K562 (cell line): ENCODE data around the gene DLST. TPM values are rescaled to one million over a fixed set of nuclear protein-coding genes. Genes with fewer than 3 reads are reported as not detected.

Source experiments
- DACH1 ChIP-seq: fragments of 450-650 bp; IDR thresholded peaks from 2 replicates; pipeline ENCODE4 v1.6.1; 2018; ENCODE audit not compliant: partially characterized antibody
- EWSR1 ChIP-seq: fragments of 450-650 bp; IDR thresholded peaks from 2 replicates; pipeline ENCODE4 v1.6.1; 2018; ENCODE audit warnings: borderline replicate concordance, mild to moderate bottlenecking, low read depth, moderate library complexity; ENCODE audit not compliant: partially characterized antibody
- HMG20B ChIP-seq: fragments of 250-450 bp; sonication (Bioruptor Pico); IDR thresholded peaks from 2 replicates; pipeline ENCODE4 v1.5.0; 2021; ENCODE audit warnings: mild to moderate bottlenecking
- MTA3 ChIP-seq: fragments of 450-650 bp; formaldehyde crosslinking; IDR thresholded peaks from 2 replicates; pipeline ENCODE4 v1.6.1; 2017; ENCODE audit warnings: mild to moderate bottlenecking, borderline replicate concordance
- TSC22D4 ChIP-seq: fragments of 450-650 bp; IDR thresholded peaks from 2 replicates; pipeline ENCODE4 v1.6.1; 2016; ENCODE audit warnings: missing genetic modification characterization, missing biosample characterization, control low read depth
- polyA plus RNA-seq, 8 experiments: library from polyadenylated mRNA; depleted of rRNA in 4 of 8; stranded (reverse) in 5 of 8; unstranded in 3 of 8; fragments of >200 nt; fragmentation: Nextera tagmentation in 2 of 8; fragmentation: Illumina TruSeq in 1 of 8; extraction: Ambion mirVana in 2 of 8; extraction: Trizol in 1 of 8; gene quantifications; 2 replicates each; pipeline versions ENCODE4 v1.2.1 to v1.2.3, GENCODE V29; 2011 to 2014; ENCODE audit warnings: inconsistent platforms in 1 of 8, missing spikeins in 1 of 8
- total RNA-seq, 7 experiments: library from RNA; depleted of rRNA in 6 of 7; stranded (reverse); fragments of >200 nt in 6 of 7; fragmentation: Illumina TruSeq in 2 of 7; extraction: Trizol in 2 of 7; gene quantifications; 2 replicates each; pipeline versions ENCODE4 v1.2.1 to v1.2.3, GENCODE V29; 2011 to 2021; ENCODE audit warnings: low replicate concordance in 1 of 7
- TF ChIP-seq, protein P1 (sequence below): fragments of 450-650 bp; IDR thresholded peaks from 2 replicates; pipeline ENCODE4 v1.6.1; 2014; ENCODE audit warnings: low read depth, mild to moderate bottlenecking, moderate library complexity, borderline replicate concordance
- TF ChIP-seq, protein P2 (sequence below), 2 experiments: fragments of 150-350 bp in 1 of 2; IDR thresholded peaks; 2 replicates each; pipeline ENCODE4 v1.6.1; 2012 to 2016; ENCODE audit warnings: low read depth in 2 of 2, low read length in 2 of 2, mild to moderate bottlenecking in 1 of 2, moderate library complexity in 1 of 2

Gene DLST
- total and polyA plus RNA-seq, 9 of the 15 experiments (the other 6 are each of a cell fraction or from before 2014, with no cell fraction given): 3.0 to 73.7 (median 45.4) TPM

DNA sequence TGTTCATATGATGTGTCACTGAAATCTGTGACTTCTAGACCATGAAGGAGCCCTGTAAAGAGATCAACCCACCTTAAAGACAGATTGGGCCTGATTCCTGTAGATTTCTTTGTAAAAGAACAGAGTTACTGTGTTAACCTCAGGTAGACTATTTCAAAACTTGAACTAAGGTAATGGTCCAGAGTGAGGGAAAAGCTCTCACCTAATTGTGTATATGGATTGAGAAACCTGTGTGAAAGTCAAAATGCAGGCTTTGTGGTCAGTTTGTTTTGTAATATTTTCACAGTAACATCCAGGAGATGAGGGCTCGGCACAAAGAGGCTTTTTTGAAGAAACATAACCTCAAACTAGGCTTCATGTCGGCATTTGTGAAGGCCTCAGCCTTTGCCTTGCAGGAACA, 16.4 kb downstream of the DLST start (continued):
- no peak for TF ChIP-seq DACH1
- no peak for TF ChIP-seq TSC22D4 (tag)
- no peak for TF ChIP-seq HMG20B (CRISPR knock-in tag)
- no peak for TF ChIP-seq EWSR1
- no peak for TF ChIP-seq MTA3
- TF ChIP-seq, protein P1, sequence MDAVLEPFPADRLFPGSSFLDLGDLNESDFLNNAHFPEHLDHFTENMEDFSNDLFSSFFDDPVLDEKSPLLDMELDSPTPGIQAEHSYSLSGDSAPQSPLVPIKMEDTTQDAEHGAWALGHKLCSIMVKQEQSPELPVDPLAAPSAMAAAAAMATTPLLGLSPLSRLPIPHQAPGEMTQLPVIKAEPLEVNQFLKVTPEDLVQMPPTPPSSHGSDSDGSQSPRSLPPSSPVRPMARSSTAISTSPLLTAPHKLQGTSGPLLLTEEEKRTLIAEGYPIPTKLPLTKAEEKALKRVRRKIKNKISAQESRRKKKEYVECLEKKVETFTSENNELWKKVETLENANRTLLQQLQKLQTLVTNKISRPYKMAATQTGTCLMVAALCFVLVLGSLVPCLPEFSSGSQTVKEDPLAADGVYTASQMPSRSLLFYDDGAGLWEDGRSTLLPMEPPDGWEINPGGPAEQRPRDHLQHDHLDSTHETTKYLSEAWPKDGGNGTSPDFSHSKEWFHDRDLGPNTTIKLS: no peak
- TF ChIP-seq, protein P2, sequence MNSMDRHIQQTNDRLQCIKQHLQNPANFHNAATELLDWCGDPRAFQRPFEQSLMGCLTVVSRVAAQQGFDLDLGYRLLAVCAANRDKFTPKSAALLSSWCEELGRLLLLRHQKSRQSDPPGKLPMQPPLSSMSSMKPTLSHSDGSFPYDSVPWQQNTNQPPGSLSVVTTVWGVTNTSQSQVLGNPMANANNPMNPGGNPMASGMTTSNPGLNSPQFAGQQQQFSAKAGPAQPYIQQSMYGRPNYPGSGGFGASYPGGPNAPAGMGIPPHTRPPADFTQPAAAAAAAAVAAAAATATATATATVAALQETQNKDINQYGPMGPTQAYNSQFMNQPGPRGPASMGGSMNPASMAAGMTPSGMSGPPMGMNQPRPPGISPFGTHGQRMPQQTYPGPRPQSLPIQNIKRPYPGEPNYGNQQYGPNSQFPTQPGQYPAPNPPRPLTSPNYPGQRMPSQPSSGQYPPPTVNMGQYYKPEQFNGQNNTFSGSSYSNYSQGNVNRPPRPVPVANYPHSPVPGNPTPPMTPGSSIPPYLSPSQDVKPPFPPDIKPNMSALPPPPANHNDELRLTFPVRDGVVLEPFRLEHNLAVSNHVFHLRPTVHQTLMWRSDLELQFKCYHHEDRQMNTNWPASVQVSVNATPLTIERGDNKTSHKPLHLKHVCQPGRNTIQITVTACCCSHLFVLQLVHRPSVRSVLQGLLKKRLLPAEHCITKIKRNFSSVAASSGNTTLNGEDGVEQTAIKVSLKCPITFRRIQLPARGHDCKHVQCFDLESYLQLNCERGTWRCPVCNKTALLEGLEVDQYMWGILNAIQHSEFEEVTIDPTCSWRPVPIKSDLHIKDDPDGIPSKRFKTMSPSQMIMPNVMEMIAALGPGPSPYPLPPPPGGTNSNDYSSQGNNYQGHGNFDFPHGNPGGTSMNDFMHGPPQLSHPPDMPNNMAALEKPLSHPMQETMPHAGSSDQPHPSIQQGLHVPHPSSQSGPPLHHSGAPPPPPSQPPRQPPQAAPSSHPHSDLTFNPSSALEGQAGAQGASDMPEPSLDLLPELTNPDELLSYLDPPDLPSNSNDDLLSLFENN (IDR thresholded peaks at IDR 0.05; ENCODE audit: low read depth in 2 of 2, low read length in 2 of 2): no peak
